Bronchial epithelial cell (primary cell): ENCODE data around the gene CDCA7L. TPM values are rescaled to one million over a fixed set of nuclear protein-coding genes. Genes with fewer than 3 reads are reported as not detected.
A peak's percentile ranks its signal among the peaks of the same experiment; 100 is the strongest.

Source experiments
- DNase-seq: peaks from one replicate; pipeline ENCODE4 v3.0.0-alpha.2; 2010; ENCODE audit warnings: low read depth
- FAIRE-seq: peaks from 2 replicates; lab custom pipeline; 2011; peaks lifted over from hg19 to GRCh38; lab: Jason Lieb, UNC
- H3K27me3 ChIP-seq: 2 replicates; pipeline ENCODE4 v1.5.1; 2011; ENCODE audit warnings: low read length; ENCODE audit not compliant: control insufficient read depth, insufficient read depth
- H3K36me3 ChIP-seq: 2 replicates; pipeline ENCODE4 v1.5.1; 2011; ENCODE audit warnings: low read length; ENCODE audit not compliant: control insufficient read depth, insufficient read depth
- H3K4me3 ChIP-seq: 2 replicates; pipeline ENCODE4 v1.5.1; 2011; ENCODE audit warnings: mild to moderate bottlenecking, low read depth, low read length, control low read depth
- CTCF ChIP-seq: IDR thresholded peaks from 2 replicates; pipeline ENCODE4 v1.5.1; 2011; ENCODE audit warnings: mild to moderate bottlenecking, moderate library complexity, low read length, control low read depth, inconsistent platforms; ENCODE audit not compliant: insufficient read depth, severe bottlenecking
- total RNA-seq: library from RNA; depleted of rRNA; stranded (reverse); fragments of >200 nt; gene quantifications from 2 replicates; pipeline ENCODE4 v1.2.1, GENCODE V29; 2014

CDCA7L gene
- total RNA-seq, 1 donor from 2014 or later, result 40.3 TPM

DNA sequence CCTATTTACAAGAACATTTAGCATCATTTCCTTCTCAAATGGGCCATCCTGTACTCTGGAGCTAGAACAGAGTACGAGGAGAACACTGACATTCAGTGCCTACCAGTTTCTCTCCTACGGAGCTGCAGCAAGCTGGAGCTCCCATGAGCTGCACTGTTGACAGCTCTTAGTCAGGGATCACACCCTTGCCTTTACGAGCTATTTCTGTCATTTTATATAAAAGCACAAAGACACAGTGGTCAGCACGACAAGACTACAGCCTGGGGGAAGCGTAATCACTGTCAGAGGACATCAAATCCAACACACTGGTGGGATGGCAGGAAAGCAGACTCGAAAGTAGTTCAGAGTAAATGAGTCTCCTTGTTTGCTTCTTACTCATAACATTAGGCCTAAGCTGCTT, 2.7 kb downstream of the CDCA7L start:
- no peak for FAIRE-seq
- H3K36me3 ChIP-seq, result no peaks in the 10 kb centered on the region
- no peaks in the 10 kb centered on the region for H3K27me3 ChIP-seq
- no peak overlapping the region for H3K4me3 ChIP-seq
- TF ChIP-seq CTCF, result no peak
- no peak for DNase-seq

DNA sequence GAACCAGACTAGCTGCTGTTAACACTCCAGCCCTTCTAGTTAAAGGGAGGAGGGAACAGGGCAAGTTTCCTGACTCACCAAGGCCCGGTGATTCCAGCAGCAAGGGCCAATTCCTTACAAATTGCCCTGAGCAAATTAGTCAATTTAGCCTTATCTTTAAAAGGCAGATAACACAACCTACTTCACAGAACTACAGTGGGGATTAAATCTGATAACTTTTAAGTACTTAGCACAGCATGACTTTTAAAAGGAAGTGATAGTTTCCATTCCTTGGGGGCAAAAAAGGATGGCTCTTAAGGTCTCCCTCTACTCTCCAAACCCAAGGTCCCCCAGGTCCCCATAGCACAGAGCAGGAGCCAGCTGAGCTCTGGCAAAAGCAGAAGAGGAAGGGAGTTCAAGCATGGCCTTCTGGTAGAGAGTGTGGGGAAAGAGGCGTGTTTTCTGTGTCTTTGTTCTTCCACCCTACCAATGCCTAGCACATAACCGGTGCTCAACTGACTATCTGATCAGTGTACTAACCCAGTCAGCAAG, 4.0 kb downstream of the CDCA7L start:
- DNase-seq, result peak; percentile 76
- TF ChIP-seq CTCF, result no peak

GRCh38 chr7:21939858-21940372, 5.8 kb downstream of the CDCA7L start:
- DNase-seq (no peak), FAIRE-seq (no peak)
- no peaks in the 10 kb centered on the region for H3K27me3 ChIP-seq
- H3K36me3 ChIP-seq, result no peaks in the 10 kb centered on the region
- no peak for TF ChIP-seq CTCF
- no peak overlapping the region for H3K4me3 ChIP-seq

More for the DNA sequence above, 4.0 kb downstream of the CDCA7L start:
- Histone ChIP-seq H3K4me3 (no peak overlapping the region), H3K27me3 (no peaks in the 10 kb centered on the region), H3K36me3 (no peaks in the 10 kb centered on the region)
- FAIRE-seq, result no peak

GRCh38 chr7:21939136-21939857, 6.4 kb downstream of the CDCA7L start:
- Histone ChIP-seq H3K4me3 (no peak overlapping the region), H3K36me3 (no peaks in the 10 kb centered on the region), H3K27me3 (no peaks in the 10 kb centered on the region)
- FAIRE-seq (no peak), DNase-seq (peak; percentile 83)
- no peak for TF ChIP-seq CTCF

GRCh38 chr7:21938463-21938862, 7.2 kb downstream of the CDCA7L start:
- no peak for FAIRE-seq
- no peak overlapping the region for H3K4me3 ChIP-seq
- H3K27me3 ChIP-seq, result no peaks in the 10 kb centered on the region
- no peak for TF ChIP-seq CTCF
- peak; percentile 38 for DNase-seq
- no peaks in the 10 kb centered on the region for H3K36me3 ChIP-seq
